Midbrain (tissue), 1 donor: Measurements from ENCODE around the gene MSL1.
A peak's percentile ranks its signal among the peaks of the same experiment; 100 is the strongest.

ENCODE experiments used
- DNase-seq: peaks from one replicate; lab custom pipeline; 2025; lab: John Stamatoyannopoulos, UW

Gene MSL1

DNA sequence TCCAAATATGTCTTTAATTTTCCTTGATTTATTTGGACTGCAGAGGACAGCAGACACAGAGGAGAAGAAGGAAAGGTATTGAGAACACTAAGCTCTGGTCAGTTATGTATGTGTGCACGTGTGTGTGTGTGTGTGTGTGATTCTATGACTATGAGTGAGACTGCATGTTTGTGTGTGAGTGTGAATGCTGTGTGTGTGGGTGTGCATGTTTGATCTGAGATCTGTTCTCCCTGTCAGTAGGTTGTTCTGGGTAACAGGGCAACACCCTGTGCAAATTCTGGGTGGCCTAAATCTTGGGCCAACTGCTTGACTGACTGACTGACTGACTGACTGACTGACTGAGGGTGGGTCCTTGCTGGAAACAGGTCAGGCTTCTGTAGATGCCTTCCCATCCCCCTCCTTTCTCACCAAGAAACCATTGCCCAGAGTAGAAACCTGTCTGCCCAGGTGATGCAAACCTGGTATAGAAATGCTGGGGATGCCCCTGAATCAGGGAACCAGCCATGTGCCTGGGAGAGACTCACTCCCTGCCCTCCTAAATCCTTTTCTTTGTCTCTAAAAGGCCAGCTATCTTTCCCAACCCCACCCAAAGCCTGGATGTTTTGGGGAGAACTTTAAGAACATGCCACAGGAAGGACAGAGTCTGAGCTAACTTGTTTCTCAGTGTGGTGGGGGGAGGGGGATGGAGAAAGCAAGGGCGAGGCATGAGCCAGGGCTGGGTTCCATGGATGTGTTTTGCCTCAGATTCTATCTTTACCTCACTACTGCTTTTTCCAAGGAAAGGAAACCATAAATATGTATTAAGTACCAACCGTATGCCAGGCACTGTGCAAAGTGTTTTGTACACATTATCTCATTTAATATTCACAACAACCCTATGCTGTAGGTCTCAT lies 16.9 kb upstream of the MSL1 start:
- no peak for DNase-seq

DNA sequence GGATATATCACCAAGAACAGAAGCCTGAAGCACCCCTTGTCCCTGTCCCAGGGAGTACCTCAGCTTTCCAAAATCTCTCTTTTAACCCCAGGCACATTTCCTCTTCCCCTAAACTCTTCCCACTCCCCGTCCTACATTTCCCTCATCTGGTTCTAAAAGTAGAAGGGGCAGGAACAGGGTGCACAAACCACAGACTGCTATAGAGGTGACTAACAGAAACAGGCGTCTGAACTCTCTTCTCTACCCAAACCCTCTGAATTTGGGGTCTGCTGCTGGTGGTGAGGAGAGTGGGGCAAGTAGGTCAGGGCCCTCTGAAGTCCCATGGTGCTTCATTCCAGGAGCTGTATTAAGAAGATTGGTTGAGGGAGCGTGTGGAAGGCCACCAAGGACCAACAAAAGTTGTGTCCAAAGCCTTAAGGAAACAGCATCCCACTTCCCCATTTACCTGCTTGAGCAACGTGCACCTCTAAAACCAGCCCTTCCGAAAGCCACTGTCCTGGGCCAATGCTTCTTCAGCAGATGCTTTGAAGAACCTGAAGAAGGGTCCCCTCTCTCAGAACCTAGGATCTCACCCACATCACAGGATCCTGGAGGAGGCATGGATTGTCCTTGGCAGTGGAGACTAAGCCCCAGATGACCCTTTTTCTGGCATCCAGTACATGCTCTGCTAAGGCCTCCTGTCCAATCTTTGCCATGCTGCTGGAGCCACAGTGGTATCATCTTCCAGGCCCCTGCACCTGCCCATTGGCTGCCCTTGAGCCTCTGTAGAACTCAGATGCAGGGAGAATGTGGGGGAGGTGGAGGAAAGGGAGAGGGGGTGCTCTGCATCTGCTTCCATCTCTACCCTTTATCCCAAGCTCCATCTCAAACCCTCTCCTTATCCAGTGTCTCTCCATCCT lies 15.7 kb upstream of the MSL1 start:
- no peak for DNase-seq

DNA sequence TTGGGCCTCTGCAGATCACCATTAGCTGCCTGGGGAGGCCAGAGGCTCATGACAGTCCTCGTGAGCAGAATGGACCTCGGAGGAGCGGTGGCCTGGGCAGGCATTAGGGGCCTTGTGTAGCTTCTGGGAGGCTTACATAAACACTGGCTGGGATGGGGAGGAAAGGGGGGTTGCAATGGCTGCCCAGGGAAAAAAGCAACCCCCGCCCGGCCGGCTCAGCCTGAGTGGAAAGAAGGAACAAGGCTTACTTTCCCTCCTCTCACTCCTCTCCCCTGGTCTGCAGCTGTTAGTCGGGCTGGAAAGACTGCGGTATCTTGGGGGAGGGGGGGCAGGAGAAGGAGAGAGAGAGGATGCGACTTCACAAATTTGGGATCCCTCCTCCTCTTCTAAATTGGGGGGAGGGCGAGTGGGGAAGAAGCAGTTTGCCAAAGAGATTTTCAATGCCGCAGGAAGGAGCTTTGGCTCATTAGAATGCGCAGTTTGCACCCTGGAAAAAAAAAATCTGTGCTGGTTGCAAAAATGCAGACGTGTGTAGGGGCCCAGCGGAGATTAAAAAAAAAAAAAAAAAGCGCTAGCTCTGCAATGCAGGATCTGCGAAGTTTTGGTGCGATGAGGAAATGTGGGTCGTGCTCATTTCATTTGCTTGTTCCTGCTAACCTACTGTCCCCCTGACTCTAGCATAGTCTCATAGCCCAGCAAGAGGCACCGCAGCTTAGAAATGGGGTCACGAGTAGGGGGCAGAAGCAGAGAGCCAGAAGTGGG lies 14.8 kb upstream of the MSL1 start:
- no peak for DNase-seq

DNA sequence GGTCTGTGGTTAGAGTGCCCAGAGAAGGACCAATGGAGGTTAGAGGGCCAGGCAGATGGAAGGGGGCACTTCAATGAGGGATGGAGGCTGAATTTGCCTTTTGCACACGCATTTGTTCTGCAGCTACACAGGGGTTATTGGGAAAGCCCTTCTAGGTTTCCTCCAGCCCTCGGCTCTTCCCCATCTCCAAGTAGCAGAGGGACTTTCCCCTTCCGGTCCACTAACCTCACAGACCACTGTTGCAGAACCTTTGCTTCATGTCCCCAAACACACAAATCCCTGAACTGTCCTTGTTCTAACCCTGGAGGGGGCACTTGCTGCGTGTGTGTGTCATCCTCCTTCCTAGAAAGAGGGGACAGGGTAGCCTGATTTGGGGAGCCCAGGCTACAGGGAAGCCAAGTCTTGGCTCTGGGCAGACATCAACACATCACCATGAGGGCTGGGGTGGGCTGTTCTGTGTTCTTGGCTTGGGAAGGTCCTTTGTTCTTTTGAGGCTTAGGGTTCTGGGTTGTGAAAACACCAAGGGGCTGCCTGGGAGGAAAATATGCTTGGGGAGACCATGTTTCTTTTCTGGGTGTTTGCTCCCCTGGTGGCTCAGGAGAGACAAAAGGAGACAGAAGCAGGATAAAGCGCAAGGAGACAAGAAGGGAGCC lies 14.1 kb upstream of the MSL1 start:
- DNase-seq: no peak

DNA sequence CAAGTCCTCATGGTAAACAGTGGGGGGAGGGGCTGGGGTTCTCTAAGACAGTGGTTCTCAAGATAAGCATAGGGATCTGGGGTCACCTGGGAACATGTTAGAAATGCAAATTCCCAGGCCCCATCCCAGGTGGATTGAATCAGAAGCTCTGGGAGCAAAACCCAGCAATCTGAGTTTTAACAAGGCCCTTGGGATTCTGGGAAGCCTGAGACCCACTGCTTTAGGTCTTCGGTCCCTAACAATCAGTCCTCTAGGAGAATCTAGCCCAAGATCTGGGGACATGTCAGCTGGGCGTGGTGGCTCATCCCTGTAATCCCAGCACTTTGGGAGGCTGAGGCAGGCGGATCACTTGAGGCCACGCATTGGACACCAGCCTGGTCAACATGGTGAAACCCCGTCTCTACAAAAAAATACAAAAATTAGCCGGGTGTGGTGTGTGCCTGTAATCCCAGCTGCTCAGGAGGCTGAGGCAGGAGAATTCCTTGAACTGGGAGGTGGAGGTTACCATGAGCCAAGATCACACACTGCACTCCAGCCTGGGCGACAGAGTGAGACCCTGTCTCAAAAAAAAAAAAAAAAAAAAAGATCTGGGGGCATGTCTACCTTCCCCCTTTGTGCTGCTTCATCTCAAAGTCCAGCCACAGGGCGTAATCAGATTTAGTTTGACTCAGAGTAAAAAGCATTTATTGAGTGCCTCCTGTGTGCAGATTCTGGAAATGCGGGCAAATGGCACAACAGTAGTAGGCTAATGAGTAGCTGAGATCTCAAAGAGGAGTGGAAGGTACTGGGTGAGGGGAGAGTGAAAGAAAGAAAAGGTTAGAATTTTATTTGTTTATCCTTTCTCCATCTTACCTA lies 12.6 kb upstream of the MSL1 start:
- no peak for DNase-seq

DNA sequence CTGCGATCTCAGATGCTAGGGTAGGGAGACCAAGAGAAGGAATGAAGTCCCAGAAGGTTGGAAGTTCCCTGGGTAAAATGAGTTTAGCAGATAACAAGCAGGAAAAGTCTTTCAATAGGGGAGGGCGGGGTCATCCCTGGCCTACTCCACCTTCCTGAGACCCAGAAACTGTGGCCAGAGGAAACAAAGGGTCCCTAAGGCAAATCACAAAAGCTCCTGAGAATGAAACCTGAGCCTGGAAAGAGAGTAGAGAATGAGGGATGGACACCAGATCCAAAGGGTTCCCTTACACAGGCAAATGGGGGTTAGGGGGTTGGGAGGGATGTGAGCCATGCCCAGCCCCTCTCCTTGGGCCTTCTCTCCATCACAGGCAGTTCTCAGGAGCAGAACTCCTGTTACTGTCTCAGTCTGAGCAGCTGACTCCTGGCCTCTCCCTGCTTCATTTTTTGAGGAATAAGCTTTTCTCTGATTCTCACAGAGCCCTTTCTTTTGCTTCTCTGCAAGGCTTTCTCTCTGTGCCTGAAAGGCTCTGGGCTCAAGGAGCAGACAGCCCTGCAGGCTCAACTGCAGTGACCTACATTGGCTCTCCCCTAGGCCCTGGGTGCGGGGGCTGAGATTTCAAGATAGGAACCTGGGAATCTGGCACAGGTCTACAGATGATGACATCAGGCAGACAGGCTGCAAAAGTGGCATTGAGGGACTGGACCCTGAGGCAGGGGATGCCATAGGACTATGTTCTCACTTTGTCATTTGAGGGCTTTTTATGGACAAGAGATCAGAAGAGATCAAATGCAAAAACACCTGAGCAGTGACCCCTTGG lies 11.5 kb upstream of the MSL1 start:
- no peak for DNase-seq

DNA sequence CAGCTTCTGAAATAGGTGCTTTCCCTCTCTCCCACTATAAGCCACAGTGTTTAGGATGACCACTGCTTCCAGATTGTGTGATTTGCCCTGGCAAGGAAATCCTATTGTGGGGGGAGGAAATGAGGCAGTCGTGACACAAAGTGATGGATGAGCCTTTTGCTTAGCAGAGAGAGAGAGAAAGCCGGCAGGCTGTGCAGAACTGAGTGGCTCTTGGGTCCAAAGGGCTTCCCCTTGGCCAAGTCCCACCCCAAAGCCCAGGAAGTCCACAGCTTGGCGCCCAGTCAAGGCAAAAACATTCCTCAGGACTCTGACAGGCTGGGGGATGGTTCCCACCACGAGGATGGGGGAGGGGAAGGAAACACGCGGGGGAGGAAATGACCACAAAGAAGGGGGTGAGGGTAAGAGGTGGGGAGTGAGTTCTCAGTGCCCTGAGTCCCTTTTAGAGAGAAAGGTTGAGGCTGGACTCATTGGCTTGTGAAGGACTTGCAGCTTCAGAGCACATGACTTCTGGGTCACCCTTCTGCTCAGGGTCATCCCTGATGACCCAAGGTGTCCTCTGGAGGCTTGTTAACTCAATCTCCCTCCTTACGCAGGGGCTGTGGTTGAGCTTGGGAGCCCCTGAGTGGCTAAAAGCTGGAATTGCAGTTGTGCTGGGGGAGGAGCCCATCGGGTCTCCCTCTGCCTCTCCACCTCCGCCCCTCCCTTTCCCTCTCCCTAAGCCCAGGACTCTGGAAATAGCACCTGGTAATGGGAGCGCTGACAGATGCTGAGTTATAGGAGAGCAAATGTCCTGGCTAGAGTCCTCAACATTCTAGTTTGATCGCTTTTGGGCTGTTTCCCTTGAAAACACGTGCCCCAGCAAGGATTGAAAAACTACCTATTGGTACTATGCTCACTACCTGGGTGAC lies 10.3 kb upstream of the MSL1 start:
- peak; percentile 88 for DNase-seq

DNA sequence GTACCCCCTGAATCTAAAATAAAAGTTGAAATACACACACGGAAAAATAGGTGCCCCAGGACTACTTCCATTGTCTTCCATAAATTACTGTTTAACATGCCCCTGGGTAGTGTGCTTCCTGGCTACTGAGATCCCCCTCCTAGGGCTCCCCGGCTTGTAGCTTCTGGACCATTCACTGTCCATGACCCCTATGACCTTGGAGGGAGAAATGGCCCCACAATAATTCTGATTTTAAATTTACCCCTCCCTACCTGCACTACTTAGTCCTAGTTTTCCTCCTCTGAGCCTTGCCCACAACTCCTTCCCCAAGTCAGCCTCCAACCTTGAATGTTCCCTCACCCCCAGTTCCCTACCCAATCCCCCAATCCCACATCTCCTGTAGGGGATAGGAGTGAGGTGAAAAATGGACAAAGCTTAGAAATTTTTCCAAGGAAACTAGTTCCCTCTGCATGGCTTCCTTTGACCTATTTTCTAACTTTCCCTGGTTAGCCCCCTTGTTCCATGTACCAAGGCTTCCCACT lies 9.5 kb upstream of the MSL1 start:
- no peak for DNase-seq

DNA sequence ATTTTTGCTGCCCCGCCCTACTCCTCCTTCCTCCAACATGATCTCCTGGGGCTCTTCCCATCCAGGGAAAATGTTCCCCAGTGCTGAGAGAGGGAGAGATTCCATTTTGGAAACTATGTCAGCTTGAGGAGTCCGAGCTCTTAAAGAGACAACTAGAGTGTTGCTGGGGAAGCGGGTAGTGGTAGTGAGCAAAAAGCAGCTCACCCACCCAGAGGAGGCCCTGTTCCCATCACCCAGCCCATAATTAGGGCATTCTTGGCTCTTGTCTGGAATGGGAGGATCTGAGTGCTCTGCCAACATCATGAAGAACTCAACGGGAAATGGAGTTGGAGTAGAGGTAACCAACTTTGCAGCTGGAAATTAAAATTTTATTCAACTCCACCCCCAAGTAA lies 9.1 kb upstream of the MSL1 start:
- DNase-seq: no peak

DNA sequence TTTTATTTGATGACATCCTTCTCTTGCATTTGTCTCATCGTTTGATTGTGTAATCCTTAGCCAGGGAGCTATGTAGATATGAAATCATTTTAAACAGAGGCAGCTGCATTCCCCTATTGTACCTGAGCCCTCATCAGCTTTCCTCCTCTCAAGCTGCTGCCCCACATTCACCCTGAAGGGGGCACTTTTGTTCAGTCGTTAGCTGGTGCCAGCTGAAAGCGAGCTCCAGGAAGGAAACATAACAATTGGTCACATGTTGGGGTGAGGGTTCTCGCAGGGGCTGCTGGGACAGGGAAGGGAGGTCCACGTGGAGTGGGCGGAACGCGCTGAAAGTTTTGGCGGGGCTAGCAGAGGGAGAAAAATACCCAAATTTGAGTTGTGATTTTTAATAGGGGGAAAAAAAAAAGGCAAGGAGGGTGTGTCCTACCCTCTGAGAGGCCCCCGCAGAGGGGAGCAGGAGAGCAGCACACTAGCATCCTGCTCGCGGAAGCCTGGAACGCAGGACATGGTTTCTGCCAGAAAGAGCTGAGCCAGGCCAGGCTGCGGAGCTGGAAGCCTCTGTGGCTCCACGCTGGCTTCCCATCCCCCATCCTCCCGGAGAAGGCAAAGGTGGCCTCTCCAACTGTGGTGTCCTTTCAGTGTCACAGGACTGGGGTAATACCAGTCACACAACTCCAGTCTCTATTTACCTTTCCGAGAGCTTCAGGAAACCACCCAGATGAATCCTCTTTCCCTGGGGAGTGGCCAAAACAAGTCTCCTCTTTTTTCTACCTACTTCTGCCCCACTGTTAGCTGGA lies 8.5 kb upstream of the MSL1 start:
- DNase-seq: peak; percentile 98

DNA sequence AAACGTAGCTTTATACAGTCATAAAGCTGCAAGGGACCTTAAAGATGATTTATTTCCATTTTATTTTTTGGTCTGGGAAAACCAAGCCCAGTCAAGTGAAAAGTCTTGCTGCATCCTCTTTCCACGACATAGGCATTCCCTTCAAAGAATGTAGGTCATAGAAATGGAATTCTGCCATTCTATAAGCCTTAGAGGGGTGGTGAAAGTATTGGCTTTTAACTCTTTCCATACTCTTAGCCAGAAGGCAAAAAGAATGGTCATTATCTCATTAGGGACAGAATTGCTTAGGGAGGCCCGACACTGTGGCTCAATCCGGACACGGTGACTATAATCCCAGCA lies 7.9 kb upstream of the MSL1 start:
- DNase-seq: no peak

DNA sequence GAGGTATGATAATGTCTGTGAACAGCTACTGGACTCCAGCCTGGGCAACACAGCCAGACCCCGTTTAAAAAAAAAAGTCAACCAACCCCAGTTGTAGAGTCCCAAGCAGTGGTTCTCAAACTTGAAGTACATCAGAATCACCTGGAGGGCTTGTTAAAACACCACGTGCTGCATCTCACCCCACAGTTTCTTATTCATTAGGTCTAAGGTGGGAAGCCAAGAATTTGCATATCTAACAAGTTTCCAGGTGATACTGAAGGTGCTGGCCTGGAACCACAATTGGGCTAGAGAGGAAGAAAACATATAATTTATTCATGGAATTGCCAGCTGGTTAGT lies 6.7 kb upstream of the MSL1 start:
- DNase-seq: no peak

DNA sequence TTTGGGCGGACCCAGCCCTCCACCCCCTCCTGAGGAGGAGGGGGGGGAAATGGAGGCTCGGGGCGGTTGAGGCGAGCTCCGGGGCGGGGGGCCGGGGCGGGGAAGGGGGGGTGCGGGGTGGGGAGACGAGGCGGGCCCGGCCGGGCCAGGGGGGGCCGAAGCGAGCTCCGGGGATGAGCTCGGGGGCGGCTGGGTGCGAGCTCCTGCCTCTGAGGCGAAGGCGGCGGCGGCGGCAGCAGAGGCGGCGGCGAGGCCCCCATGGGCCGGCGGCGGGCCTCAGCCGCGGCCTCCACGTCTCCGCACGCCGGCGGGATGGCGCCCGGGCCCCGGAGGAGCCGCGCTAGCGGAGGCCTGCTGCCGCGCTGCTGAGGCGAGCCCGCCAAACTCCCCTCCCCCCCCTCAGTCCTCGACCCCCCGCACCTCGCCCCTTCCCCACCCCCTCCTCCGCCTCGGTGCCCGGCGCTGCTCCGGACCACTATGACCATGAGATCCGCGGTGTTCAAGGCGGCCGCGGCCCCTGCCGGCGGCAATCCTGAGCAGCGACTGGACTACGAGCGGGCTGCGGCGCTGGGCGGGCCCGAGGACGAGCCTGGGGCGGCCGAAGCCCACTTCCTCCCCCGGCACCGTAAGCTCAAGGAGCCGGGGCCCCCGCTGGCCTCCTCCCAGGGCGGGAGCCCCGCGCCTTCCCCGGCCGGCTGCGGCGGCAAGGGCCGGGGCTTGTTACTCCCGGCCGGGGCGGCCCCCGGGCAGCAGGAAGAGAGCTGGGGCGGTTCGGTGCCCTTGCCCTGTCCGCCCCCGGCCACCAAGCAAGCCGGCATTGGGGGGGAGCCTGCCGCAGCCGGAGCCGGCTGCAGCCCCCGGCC lies 596 bp downstream of the MSL1 start:
- DNase-seq: no peak

DNA sequence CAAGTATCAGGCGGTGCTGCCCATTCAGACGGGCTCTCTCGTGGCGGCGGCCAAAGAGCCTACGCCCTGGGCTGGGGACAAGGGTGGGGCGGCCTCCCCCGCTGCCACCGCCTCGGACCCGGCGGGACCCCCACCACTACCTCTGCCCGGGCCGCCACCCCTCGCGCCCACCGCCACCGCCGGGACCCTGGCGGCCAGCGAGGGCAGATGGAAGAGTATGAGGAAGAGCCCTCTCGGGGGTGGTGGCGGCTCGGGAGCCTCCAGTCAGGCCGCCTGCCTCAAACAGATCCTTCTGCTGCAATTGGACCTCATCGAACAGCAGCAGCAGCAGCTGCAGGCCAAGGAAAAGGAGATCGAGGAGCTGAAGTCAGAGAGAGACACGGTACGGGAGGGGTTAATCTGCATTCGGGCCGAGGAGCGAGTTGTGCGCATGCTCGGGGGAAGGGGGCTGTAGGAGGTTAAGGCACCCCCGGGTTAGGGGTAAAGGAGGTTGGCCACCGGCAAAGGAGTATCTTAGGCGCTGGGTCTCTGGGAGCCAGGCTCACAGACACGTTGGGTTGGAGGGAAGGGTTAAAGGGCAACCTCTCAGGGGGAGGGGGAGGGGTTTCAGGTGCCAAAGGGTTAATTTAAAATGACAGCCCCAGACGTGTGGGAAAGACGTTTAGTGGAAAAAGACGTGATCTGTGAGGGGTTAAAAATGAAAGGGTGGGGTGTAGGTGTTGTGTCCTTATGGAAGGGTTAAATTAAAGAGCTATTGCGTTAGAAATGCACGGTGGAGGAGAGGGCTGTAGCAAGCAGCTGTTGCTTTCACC lies 1.4 kb downstream of the MSL1 start:
- DNase-seq: no peak

DNA sequence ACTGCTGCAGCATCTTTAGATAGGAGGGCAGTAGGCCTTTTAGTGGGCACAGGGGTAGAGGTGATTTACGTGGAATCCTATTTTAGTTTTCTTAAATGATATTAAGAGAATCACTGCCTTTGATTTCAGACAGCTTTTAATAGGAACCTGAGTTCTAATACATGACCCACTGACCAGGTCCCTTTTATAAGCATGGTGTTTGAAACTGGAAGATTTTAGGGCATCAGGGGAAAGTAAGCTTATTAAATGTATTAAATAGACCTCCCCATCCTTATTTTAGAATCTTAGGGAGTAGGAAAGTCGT lies 2.0 kb downstream of the MSL1 start:
- no peak for DNase-seq
